SK-N-MC (cell line): Measurements from ENCODE around the gene ABR.

Experiments used
- DNase-seq: peaks from one replicate; pipeline ENCODE4 v3.0.0-alpha.2; 2011; ENCODE audit warnings: low read depth, low spot score
- H3K27ac ChIP-seq: fragments of 200-600 bp; sonication (generic); 2 replicates; pipeline ENCODE4 v1.5.1; 2016; ENCODE audit warnings: mixed run types
- H3K36me3 ChIP-seq: fragments of 200-600 bp; sonication (generic); 2 replicates; pipeline ENCODE4 v1.6.1; 2017; ENCODE audit warnings: antibody characterized with exemption, low read length, mixed read lengths; ENCODE audit not compliant: insufficient read depth
- H3K4me3 ChIP-seq: fragments of 200-600 bp; sonication (generic); 2 replicates; pipeline ENCODE4 v1.5.1; 2016
- H3K9ac ChIP-seq: fragments of 200-600 bp; sonication (generic); 2 replicates; pipeline ENCODE4 v1.8.0; 2017; ENCODE audit warnings: mixed run types, mixed read lengths; ENCODE audit not compliant: insufficient read length
- H3K9me3 ChIP-seq: fragments of 200-600 bp; sonication (generic); 2 replicates; pipeline ENCODE4 v1.6.1; 2017; ENCODE audit warnings: low read depth, mild to moderate bottlenecking, antibody characterized with exemption, low read length, moderate library complexity, mixed read lengths
- EZH2 ChIP-seq: fragments of 200-600 bp; sonication (generic); IDR thresholded peaks from one replicate; pipeline ENCODE4 v1.6.1; 2017; ENCODE audit warnings: antibody characterized with exemption
- FOXP2 ChIP-seq: optimal IDR thresholded peaks from 2 replicates; pipeline ENCODE3; 2011; ENCODE audit warnings: mild to moderate bottlenecking, moderate library complexity; ENCODE audit not compliant: insufficient read depth; ENCODE audit errors: extremely low read length, control extremely low read depth
- POLR2AphosphoS5 ChIP-seq: IDR thresholded peaks from 2 replicates; pipeline ENCODE4 v1.6.1; 2012; ENCODE audit warnings: mild to moderate bottlenecking, low read depth, low read length, borderline replicate concordance

ABR gene

DNA sequence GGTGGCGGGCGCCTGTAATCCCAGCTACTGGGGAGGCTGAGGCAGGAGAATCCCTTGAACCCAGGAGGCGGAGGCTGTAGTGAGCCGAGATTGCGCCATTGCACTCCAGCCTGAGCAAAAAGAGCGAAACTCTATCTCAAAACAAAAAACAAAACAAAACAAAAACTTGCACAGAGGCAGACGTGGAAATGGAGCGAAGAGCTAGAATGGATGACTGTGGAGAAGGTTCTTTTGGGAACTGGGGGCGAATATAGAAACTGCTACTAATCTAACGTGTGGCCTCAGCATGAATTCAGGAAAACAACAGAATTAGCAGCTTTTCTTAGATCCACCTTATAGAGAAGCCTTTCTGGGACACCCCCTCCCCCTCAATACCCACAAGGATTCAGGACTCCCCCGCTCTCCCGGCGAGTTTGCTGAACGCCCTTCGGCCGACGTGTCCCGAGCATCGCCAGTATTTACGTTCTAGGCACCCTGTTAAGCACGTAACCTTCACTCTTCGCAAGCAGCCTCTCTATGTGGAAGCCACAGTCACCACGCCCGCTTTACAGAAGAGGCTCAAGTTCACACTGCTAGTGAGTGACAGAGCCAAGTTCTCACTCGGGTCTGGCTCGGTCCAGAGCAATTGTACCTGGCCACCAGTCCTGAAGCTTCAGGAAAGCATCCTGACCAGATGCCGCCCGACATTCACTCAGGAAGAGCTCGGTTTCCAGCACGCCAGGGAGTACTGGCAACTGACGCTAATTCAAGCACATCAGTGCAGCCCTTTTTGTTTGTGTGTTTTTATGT, 13.3 kb upstream of the ABR start:
- Histone ChIP-seq H3K36me3 (no peaks in the 10 kb centered on the region), H3K4me3 (no peak overlapping the region), H3K27ac (no peak overlapping the region), H3K9ac (no peak overlapping the region), H3K9me3 (no peaks in the 10 kb centered on the region)
- TF ChIP-seq EZH2 = no peak
- TF ChIP-seq POLR2AphosphoS5 = no peak
- TF ChIP-seq FOXP2 = no peak
- no peak for DNase-seq

DNA sequence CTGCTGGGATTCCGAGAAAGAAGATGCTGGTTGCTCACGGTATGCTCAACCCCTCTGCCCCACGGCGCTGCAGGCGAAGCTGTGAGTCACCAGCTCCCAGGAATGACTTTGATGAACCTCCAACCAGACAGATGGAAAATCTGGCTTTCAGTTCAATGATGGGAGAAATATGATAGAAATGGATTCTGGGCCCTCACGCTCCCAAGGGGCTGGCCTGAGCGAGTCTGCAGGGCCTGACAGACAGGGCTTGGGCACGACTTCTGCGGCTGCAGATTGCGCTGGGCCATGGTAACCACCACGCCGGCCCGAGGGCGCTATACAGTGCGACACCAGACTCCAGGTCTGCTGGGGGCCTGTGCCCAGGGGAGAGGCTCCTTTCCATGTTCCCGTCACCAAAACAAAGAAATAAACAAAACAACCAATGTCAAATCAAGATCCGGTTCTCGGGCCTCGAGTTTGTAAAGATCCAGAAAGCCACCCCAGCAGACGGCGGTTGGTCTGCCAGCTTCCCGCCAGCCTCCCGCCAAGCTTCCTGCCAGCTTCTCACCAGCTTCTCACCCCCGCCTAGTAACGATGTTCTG, 11.1 kb upstream of the ABR start:
- no peak for DNase-seq
- no peaks in the 10 kb centered on the region for H3K9me3 ChIP-seq
- no peak overlapping the region for H3K27ac ChIP-seq
- no peak overlapping the region for H3K9ac ChIP-seq
- TF ChIP-seq FOXP2 (no peak), POLR2AphosphoS5 (no peak), EZH2 (no peak)
- no peak overlapping the region for H3K4me3 ChIP-seq
- no peaks in the 10 kb centered on the region for H3K36me3 ChIP-seq

DNA sequence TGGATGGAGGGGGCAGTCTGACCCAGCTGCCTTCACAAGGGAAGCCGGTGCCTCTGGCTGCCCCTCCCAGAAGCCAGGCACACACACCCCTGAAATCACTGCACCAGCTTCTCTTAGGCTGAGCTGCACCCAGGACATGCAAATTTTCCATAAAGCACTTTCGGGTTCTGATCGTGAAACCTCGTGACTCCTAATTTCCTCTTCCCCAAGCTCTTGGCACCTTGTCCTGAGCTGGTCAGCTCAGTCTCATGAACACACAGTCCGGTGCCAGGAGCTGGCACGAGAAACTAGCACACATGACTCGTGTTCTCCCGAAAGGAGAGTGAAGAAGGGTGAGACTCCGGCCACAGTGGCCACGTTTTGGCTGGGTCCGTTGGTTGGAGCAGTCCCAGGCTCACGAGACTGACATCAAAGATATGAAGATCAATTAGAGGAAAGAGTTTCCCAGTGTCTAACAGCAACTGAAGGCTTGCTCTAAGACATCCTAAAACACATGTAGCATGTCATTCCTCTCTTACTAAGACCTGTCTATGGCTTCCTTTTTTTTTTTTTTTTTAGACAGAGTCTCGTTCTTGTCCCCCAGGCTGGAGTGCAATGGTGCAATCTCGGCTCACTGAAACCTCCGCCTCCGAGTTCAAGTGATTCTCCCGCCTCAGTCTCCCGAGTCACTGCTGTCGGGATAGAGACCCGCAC, 9.2 kb upstream of the ABR start:
- H3K36me3 ChIP-seq = no peaks in the 10 kb centered on the region
- TF ChIP-seq POLR2AphosphoS5 = no peak
- no peak for TF ChIP-seq EZH2
- H3K4me3 ChIP-seq = no peak overlapping the region
- no peaks in the 10 kb centered on the region for H3K9me3 ChIP-seq
- H3K27ac ChIP-seq = no peak overlapping the region
- DNase-seq = no peak
- H3K9ac ChIP-seq = no peak overlapping the region

DNA sequence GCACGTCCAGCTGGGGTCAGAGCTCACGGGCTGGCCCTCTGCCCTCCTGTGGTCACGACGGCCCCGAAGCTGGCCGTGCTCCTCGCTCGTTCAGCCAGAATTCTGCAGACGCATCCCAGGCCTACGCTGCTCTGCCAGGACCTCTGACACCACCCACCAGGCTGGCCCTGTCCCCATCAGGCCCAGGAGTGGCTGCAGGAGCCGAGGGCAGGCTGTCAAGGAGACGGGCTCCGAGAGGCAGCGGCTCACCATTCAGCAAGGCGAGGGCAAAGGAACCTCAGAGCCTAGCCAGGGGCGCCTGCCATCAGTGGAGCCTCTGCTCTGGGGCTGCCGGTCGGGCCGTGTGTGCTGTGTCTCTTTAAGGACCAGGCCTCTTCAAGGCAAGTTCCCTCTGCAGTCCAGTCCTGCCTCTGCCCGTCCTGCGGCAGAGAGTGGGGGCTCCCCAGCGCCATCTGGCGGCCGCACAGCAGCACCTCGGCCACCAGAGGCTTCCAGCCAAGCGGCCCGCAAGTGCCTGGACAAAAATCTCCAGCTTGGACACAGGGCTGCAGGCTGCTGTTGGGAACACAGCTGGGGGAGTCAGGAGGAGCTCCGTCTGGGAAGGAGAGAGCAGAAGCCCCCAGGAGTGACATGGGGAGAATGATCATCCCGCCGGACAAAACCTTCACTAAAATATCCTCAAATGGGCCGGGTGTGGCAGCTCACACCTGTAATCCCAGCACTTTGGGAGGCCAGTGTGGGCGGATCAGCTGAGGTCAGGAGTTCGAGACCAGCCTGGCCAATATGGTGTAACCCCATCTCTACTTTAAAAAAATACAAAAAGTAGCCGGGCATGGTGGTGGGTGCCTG, 7.4 kb upstream of the ABR start:
- no peak for DNase-seq
- TF ChIP-seq POLR2AphosphoS5 (no peak), EZH2 (no peak)
- Histone ChIP-seq H3K9me3 (no peaks in the 10 kb centered on the region), H3K4me3 (no peak overlapping the region), H3K9ac (no peak overlapping the region), H3K27ac (no peak overlapping the region), H3K36me3 (no peaks in the 10 kb centered on the region)

DNA sequence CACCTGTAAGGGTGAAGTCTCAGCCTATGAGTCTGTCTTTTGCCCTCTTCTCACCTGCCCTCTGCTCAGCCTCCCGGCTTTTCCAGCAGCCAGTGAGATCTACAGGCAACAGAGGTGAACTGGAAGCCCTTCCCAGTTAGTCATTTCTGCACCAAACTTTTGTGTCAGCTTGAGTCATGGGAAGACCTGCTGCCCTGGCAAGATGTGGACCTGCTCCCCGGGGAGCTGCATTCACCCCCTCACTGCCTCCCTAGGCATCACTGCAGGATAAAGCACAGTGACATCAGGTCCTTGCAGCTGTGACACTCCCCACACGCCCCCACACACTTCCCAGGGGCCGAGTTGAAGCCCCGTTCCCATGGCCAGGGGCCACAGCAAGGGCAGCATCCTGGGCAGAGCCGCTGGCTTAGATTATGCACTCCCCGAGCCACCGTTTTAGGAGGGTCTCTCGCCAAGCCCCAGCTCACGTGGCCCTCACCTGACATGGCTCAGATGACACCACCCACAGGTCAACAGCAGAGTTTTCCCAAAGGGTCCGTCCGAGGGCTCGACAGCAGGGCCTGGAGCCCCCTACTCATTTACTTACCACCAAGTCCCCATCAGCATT, 6.5 kb upstream of the ABR start:
- H3K4me3 ChIP-seq = no peak overlapping the region
- no peak for DNase-seq
- no peak overlapping the region for H3K27ac ChIP-seq
- no peak overlapping the region for H3K9ac ChIP-seq
- TF ChIP-seq EZH2 = no peak
- TF ChIP-seq POLR2AphosphoS5 = no peak
- no peak for TF ChIP-seq FOXP2
- H3K36me3 ChIP-seq = no peaks in the 10 kb centered on the region
- no peaks in the 10 kb centered on the region for H3K9me3 ChIP-seq

DNA sequence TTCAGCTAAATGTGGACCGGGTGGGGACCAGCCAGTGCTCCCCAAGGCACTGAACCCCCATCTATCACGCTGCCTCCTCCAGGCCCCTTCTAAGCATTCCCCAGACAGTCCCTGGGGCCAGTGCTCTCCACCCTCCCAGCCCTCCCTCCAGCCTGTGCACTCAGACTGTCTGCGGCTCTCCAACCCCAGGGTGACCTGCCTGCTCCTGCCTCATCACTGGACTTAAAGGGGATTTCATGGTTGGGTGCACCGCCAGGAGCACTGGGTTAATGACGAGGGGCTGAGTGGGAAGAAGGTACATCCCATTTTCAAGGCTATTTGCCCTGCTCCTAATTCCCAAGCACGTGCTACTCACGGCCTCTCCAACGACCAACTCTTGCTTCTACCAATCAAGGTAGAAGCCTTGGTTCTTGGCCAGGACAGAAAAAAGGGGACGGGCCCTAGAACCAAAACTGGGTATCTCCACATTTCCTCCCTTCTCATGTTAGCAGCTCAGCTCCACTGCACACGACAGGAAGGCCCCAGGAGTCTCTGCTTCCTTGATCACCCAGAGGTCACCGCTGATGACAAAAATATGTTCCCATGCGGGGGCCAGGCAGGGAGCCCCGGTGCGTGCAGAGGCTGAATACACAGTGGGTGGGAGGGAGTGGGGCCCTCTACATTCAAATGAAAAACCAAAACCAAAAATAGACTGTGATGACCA, 3.5 kb upstream of the ABR start:
- Histone ChIP-seq H3K36me3 (no peaks in the 10 kb centered on the region), H3K27ac (no peak overlapping the region), H3K4me3 (no peak overlapping the region), H3K9me3 (no peaks in the 10 kb centered on the region), H3K9ac (no peak overlapping the region)
- no peak for DNase-seq
- no peak for TF ChIP-seq FOXP2
- TF ChIP-seq POLR2AphosphoS5 = no peak
- TF ChIP-seq EZH2 = no peak

DNA sequence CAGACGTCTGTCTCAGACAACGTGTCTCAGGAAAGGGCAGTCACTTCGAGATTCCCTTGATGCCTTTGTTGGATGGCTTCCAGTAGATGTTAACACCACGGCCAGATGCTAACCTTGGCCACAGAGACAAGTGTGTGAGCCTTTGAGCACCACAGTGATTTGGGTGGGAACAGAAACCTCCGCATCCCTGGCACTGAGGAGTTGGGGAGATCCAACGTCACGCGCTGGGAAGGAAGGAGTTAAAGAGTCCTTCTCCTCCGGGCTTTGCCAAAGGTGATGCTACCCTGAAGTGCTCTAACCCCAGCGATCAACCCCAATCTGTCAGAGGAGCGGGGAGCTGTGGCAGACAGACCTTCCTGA, 3.0 kb upstream of the ABR start:
- no peak for TF ChIP-seq EZH2
- no peak for TF ChIP-seq POLR2AphosphoS5
- TF ChIP-seq FOXP2 = no peak
- no peaks in the 10 kb centered on the region for H3K36me3 ChIP-seq
- H3K9me3 ChIP-seq = no peaks in the 10 kb centered on the region
- no peak overlapping the region for H3K9ac ChIP-seq
- H3K4me3 ChIP-seq = no peak overlapping the region
- no peak for DNase-seq
- no peak overlapping the region for H3K27ac ChIP-seq

DNA sequence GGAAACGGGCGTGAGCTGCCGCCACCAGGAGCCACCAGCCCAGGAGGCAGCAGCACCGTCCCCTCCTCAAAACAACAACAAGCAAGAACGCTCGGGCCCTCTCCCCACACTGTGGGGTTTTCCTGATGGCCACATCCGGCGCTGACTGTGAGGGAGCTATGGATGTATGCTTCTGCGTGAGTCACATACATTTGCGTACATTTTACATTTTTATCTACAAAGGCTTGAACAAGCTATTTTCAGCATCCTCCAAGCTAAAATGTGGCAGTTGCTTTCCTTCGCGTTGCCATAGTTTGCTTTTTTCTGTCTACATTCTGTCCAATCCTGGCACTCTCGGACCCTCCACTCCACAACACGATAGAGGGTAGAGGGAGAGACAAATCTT, 2.0 kb upstream of the ABR start:
- H3K4me3 ChIP-seq = no peak overlapping the region
- no peak overlapping the region for H3K27ac ChIP-seq
- DNase-seq = no peak
- H3K9ac ChIP-seq = no peak overlapping the region
- no peaks in the 10 kb centered on the region for H3K9me3 ChIP-seq
- H3K36me3 ChIP-seq = no peaks in the 10 kb centered on the region
- TF ChIP-seq EZH2 = no peak
- no peak for TF ChIP-seq POLR2AphosphoS5
- no peak for TF ChIP-seq FOXP2
